GM21390 (cell line): ENCODE data around the gene FCN3.
A peak's percentile ranks its signal among the peaks of the same experiment; 100 is the strongest.

Experiments
- ATAC-seq: cut with Tn5 transposase; IDR thresholded peaks from one replicate; pipeline ENCODE4 v1.9.1; 2021; ENCODE audit not compliant: unreplicated experiment

FCN3 gene

DNA sequence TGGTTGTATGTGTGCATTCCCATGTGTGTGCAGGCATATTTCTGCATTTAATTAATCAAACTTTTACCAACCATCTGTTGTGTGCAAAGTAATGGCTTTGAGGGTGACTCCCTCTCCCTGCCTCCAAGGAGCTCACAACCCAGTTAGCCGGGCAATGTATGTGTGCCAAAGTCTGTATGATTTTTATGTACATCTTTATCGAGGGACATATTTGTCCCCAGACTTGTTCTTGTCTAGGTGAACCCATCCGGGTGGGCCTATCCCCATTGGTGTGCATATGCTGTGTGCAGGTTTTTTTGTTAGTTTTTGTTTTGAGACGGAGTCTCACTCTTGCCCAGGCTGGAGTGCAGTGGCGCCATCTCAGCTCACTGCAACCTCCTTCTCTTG, 31.0 kb downstream of the FCN3 start:
- ATAC-seq: no peak

DNA sequence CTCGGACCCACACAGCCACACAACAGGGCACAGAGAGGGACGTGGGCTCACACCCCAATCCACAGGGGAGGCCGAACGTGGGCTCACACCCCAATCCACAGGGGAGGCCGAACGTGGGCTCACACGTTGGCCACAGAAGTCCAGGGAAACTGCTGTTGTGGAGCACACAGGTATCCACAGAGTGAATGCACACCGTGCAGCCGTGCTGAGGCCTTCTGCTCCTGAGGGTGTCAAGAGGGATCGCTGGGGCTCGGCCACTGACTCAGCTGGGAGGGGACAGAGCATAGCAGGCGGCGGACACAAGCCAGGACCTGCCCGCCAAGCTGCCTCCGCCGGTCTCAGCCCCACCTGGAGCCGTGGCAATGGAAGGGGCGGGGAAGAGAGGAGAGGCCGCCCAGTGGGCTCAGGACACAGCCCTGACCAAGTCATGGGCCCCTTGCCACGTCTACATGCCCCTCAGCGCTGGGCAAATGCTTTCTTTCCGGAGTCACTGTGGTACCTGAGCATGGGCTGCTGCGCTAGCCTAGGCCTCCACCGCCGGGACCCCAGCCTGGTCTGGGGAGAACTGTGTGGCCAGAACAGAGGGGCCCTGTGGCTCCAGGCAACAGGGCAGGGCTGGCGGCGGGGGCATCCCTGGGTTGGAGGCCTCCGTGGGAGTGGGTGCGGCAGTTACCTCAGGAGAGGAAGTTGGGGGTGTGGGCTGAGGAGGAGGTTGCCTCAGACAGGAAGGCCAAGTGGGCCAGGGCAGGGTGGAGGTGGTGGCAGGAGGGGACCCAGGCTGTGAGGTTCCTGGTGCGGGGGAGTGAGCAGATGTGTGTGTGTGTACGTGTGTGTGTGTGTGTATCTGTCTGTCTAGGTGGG, 31.6 kb downstream of the FCN3 start:
- no peak for ATAC-seq

DNA sequence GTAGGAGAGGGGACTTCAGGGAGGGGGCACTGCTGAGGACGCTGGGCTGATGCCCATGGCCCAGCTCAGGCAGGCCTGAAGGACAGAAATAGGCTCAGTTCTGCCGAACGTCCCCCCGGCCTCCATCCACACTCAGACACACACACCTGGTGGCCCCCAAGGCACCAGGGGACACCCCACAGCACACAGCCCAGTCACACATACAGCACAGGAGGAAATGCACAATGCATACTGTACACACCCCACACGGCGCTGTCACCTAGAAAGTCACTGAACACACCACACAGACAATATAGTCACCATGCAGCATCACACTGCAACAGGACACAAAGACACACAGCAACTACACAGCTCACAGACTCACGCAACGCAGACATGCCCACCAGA, 32.2 kb downstream of the FCN3 start:
- ATAC-seq: no peak

DNA sequence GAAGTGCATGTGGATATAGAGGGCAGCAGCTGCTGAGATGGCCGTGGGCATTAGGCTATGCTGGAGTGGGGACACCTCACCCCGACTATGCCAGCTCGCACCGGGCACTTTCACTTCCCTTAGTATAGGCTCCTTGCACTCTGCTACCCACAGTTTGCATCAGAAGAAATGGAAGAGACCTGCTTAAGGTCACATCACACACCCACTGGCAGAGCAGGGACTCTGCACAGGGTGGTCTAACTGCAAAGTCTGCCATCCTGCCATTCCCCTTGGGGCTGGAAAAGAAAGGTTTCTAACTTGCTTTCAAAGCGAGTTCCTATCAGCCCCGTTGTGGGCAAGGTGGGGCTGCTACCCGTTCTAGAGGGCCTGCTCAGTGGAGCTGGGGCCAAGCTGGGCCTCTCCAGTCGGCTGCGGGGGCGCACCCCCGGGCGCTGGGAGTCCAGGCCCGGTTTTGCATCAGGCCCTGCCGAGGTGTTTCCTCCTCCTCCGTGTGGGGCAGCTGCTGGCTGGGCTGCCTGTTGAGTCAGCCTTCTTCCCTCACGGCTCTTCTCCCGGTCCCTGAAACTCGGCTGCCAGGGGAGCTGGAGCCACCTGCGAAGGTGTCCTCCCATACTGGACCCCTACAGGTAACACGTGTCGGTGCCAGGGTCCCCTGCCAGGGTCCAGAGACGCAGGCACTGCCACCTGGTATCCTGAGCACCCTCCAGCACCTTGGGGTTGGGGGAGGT, 32.9 kb downstream of the FCN3 start, which contains the start of gene SYTL1:
TSS of gene SYTL1 (plus strand) at position 498 of the 728 bp plus-strand sequence. CDS start 3,313 bp downstream, outside the sequence.
- ATAC-seq: peak; percentile 56

DNA sequence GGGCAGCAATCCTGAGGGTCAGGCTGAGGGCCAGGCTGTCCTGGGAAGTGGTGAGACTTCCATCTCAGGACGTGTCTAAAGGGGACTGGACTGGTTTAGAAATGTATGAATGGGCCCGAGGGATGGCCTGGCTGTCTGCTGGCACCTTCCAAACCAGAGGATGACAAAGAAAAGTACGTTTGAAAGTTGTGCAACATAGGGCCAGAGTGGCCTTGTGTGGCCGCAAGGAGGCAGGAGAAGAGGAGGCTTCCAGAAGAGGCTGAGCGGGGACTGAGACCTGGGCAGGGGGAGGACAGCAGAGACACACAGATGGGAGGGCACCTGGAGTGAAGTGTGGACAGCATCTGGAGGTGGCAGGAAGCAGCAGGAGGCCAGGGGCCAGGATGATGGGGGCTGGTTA, 35.4 kb downstream of the FCN3 start:
- no peak for ATAC-seq

DNA sequence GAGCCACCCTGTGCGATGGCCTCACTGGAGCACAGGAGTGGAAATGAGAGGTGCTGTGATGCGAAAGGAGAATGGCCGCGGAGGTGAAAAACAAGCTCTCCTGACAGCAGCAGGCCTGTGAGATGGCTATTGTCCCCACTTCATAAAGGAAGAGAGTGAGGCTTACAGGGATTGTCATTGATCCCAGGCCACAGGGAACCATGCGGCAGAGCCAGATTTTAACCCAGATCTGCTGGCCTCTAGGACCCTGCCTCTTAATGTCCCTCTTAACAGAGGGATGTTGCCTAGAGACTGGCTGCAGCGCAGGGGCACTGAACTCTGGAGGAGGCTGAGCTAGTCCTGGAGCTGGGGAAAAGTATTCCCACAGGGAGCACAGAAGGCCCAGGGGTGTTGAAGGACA, 35.9 kb downstream of the FCN3 start:
- no peak for ATAC-seq

DNA sequence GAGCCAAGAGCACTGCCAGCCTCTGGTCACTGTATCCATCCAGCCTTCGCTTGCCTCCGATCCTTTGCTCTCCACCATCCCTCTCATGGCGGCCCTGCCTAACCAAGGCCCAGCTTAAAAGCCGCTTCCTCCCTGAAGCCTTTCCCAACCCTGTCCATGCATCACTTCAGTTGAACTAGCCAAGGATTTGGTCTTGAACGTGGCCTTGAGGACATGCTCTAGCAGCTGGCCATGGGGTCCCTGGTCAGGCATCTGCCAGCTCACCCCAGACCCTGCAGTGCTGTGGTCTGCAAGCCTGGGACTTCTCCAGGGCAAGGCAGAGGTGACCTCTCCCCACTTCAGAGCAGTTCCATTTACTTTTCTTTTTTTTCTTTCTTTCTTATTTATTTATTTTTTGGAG, 37.9 kb downstream of the FCN3 start:
- ATAC-seq: no peak

DNA sequence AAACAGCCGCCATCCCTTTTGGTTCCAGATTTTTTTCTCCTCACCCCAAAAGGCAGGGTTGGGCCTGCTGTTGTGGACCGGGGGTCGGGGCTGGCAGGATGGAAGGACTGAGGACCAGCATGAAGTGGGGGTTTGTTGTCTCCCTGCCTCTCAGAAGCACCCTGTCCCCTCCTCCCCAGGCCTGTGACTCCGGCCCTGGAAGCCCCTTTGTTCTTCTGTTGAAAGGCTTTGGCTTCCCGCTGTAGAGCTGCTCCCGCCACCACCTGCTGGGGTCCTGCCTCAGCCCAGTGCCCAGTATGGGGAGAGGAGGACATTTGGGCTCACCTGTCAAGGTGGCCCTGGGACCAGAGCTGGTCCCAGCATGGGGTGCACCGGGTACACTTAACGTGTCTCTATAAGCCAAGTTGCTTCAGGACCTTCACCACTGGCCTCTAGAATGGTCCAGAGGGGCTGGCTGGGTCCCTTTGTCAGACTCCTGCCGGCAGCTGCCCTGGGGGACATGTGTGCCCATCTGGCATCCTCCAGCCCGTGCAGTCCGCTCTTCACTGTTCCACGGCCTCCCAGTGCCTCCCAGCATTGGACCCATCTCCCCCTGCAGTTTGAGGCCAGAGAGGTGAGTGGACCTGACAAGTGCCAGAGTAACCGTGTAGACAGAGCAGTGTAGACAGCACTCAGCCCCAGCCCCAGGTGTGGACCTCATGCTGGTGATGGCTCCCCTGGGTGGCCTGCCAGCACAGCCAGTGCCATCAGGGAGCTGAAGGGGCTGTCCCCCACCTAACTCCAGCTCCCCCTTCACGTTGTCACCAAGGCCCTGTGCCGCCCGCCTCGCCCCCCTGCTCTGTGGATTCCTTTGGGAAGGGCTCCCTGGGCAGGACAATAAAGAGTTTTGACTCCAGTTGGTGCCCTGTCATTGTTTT, 38.9 kb downstream of the FCN3 start:
- no peak for ATAC-seq

DNA sequence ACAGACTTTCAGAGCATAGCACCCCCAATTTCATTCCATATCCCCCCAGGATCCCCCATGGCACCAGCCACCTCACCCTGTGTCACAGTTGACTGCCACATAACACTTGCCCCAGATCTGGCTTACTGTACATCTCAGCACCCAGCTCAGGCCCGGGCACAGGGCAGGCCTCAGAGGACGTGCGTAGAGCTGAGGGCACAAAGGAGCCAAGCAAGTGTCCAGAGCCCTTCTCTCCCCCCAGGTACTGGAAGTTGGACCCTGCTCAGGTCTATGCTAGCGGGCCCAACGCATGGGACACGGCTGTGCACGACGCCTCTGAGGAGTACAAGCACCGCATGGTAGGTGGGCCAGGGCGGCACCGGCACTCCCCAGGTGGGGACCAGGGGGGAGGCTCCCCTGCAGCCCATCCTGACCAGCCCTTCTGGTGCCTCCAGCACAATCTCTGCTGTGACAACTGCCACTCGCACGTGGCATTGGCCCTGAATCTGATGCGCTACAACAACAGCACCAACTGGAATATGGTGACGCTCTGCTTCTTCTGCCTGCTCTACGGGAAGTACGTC, 40.8 kb downstream of the FCN3 start:
- ATAC-seq: no peak

DNA sequence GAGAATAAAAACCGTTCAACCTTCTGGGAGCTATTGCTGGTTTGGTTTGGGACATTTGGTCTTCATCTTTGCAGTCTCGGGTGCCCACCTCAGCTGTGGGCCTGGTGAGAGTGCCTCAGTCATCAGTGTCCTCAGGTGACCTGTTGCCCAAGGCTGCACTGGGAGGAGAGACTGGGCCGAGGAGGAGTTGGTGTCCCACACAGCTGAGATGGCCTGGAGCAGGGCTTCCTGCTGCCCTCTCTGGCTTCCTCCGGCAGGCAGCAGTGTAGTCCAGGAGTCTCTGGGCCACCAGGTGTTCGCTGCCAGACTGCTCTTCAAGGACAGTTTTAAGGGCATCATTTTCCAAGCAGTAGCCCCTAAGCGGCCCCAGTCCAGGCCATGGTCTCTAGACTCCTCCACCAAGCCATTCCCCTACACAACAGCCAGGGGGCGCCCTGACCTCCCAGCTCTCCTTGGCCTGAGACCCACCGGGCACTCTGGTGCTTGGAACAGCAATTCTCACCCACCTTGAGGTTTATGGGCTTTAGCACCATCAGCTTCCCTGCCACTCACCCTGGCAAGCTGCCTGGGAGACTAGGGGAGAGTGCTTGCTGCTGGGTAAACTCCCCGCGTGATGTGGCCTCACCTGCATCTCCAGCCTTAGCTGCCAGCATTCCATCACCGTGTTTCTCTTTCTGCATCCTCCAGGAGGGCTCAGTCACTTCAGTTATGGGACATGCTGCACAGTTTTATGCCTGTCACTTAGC, 41.9 kb downstream of the FCN3 start:
- no peak for ATAC-seq

DNA sequence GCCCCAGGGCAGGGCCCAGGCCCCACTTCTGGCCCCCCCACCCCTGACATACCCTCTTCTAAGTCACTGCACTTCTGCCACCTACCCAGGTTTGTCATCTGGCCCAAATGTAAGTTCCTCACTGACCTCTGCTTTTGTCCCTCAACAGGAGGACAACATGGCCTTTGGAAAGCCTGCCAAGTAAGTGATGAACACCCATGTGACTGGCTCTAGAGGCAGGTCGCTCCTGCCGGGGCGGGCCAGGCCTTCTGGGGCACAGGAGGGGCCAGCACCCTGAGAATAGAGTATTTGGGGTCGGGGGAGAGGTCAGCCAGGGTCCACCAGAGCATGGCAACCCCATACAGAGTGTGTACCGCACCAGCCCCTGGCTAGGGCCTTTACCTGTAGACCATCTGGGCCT, 42.7 kb downstream of the FCN3 start:
- no peak for ATAC-seq

DNA sequence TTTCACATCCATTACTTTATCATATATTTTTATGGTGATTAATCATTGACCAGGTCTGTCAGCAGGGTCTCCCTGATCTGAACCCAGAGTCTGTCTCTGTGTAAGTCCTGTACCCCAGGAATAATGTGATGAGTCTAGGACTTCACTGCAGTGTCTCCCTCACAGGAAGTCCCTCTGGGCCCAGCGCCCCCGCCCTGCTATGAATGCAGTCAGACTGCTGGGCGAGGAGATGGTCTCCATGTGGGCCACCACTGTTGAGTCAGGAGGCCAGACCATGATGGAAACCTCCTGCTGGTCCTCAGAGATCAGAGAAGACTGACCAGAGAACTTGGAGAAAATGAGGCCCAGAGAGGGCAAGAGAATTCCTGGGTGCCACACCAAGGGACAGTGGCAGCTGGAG, 43.2 kb downstream of the FCN3 start:
- ATAC-seq: no peak

DNA sequence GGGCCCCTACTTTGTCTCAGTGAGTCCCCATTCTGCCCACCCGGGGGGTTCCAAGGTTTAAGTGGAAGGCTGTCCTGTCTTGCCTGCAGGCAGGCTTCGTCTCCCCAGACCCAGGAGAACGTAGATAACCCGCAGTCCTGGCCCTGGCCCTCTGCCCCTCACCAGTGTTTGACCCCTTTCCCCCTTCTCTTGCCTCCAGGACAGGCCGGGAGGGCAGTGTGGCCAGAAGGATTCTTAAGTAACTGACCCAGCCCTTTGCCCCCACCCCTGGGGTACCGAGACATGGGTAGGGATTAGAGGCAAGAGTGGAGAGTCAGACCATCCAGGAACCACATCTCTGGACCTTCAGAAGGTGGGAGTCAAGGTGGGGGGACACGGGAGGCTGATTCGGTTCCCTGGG, 43.8 kb downstream of the FCN3 start:
- ATAC-seq: no peak

DNA sequence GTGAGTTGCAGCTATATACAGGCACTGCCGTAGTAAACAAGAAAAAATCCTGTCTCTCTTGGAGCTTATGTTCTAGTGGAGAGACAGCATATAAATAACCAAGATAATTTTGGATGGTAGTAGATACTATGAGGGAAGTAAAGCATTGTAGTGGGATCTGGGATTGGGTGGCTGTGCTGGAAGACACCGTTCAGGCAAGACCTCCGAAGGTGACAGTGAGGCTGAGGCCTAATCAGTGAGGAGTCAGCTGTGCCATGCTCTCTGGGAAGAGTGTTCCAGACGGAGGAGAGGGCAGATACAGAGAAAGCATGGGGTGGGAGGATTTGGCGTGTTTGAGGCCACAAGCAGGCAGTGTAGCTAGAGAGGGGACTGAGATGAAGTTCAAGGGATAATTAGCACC, 46.7 kb downstream of the FCN3 start:
- ATAC-seq: no peak

DNA sequence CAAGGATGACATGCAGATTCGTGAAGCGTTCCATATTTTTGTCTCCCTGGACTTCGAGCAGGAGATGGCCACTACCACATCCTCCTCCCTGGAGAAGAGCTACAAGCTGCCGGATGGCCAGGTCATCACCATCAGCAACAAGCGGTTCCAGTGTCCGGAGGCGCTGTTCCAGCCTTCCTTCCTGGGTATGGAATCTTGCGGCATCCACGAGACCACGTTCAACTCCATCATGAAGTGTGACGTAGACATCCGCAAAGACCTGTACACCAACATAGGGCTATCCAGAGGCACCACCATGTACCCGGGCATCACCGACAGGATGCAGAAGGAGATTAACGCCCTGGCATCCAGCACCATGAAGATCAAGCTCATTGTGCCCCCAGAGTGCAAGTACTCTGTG, 49.3 kb downstream of the FCN3 start:
- no peak for ATAC-seq

DNA sequence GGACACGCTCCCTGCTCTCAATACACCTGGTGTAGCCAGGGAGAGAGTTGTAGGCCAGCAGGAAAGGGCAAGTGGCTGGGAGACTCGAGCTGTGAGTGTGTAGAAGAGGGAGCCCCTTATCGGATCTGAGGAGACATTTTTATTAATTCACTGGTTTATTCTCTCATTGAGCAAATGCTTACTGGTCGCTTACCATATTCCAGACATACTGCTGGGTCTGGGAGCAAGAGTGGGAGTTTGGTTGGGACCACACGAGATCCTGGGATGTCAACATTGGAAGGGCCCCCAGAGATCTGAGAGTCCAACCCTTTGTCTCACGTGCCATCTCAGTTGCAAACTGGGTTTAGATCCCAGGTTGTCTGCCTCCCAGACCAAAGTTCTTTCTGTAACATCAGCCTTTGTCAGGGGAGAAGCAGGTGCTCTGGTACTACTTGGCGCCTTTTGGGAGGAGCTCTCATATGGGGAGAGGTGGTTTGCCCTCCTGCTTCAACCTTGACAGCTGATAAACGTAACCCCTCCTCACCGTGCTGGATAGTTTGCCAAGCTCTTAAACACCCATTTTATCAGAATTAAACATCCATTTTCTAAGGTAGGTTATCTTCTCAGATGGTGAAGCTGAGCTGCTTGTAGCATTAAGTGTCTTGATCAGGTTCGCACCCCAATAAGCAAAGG, 51.9 kb downstream of the FCN3 start:
- no peak for ATAC-seq

DNA sequence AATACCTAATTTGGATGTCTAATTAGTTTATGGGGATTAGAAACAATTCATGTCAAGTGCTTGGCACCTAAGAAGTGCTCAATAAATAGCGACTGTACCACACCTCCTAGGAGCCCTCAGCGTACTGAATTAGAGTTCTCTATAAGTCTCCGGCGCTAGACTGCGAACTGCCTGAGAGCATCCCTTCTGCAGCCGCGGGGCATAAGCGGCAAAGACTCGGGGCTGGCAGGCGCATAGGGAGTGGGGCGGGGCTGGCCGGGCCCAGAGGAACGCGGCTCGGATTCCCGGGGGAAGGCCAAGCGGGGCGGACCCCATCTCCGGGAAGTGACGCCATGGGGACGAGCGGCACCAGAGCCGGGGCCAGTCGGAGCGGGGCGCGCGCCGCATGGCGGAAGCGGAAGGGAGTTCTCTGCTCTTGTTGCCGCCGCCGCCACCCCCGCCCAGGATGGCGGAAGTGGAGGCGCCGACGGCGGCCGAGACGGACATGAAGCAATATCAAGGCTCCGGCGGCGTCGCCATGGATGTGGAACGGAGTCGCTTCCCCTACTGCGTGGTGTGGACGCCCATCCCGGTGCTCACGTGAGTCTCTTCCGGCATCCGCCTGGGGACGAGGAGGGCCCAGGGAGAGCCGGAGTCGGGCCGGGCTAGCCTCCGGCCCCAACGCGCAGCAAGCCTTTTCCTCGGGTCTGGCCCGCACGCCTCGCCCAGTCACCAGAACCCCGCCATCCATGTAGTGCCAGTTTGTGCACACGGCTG, 52.6 kb downstream of the FCN3 start, which contains the start of gene TMEM222:
TSS of gene TMEM222 (plus strand) at position 351 of the 756 bp plus-strand sequence. CDS start at position 386, 35 bp downstream.
- peak; percentile 86 for ATAC-seq
